OCI-LY1 (cell line): ENCODE measurements around the gene MAP3K1.

Experiments
- H2AFZ ChIP-seq: fragments of 200-600 bp; sonication (generic), shearing (Covaris generic); 2 replicates; pipeline ENCODE4 v1.6.0; 2014; ENCODE audit warnings: antibody characterized with exemption, mild to moderate bottlenecking, low read length
- H3F3A ChIP-seq: fragments of 200-600 bp; sonication (generic), shearing (Covaris generic); 2 replicates; pipeline ENCODE4 v1.6.0; 2014; ENCODE audit warnings: mild to moderate bottlenecking, antibody characterized with exemption, low read length, moderate library complexity; ENCODE audit not compliant: insufficient read depth
- H3K27ac ChIP-seq: fragments of 200-600 bp; sonication (generic); 2 replicates; pipeline ENCODE4 v1.5.1; 2014; ENCODE audit warnings: low read length, mixed run types, mild to moderate bottlenecking, low read depth; ENCODE audit not compliant: poor library complexity, severe bottlenecking
- H3K27me3 ChIP-seq: fragments of 200-600 bp; sonication (generic); 2 replicates; pipeline ENCODE4 v1.6.0; 2014; ENCODE audit warnings: antibody characterized with exemption, mild to moderate bottlenecking, low read length, moderate library complexity; ENCODE audit not compliant: insufficient read depth
- H3K36me3 ChIP-seq: fragments of 200-600 bp; sonication (generic); 2 replicates; pipeline ENCODE4 v1.6.1; 2014; ENCODE audit warnings: mild to moderate bottlenecking, antibody characterized with exemption, low read length, moderate library complexity, mixed read lengths; ENCODE audit not compliant: insufficient read depth
- H3K4me1 ChIP-seq: fragments of 200-600 bp; sonication (generic); 2 replicates; pipeline ENCODE4 v1.5.1; 2014; ENCODE audit warnings: mild to moderate bottlenecking, low read length, moderate library complexity; ENCODE audit not compliant: insufficient read depth, severe bottlenecking
- H3K4me2 ChIP-seq: fragments of 200-600 bp; sonication (generic), shearing (Covaris generic); 2 replicates; pipeline ENCODE4 v1.6.1; 2014; ENCODE audit warnings: low read length
- H3K4me3 ChIP-seq: fragments of 200-600 bp; sonication (generic); 2 replicates; pipeline ENCODE4 v1.5.1; 2014; ENCODE audit warnings: low read length, low read depth, mild to moderate bottlenecking, mixed read lengths; ENCODE audit not compliant: poor library complexity, severe bottlenecking
- H3K79me2 ChIP-seq: fragments of 200-600 bp; shearing (Covaris generic); 2 replicates; pipeline ENCODE4 v1.6.1; 2016; ENCODE audit warnings: mixed run types, low read length, mixed read lengths; ENCODE audit not compliant: insufficient read depth
- H3K9ac ChIP-seq: fragments of 200-600 bp; sonication (generic), shearing (Covaris generic); 2 replicates; pipeline ENCODE4 v1.6.1; 2014; ENCODE audit warnings: mild to moderate bottlenecking, low read length, mixed read lengths
- H3K9me2 ChIP-seq: fragments of 200-600 bp; sonication (generic), shearing (Covaris generic); 2 replicates; pipeline ENCODE4 v1.6.1; 2014; ENCODE audit warnings: low read depth, mild to moderate bottlenecking, low read length, mixed read lengths
- H3K9me3 ChIP-seq: fragments of 200-600 bp; shearing (Covaris generic); 2 replicates; pipeline ENCODE4 v1.6.1; 2014; ENCODE audit warnings: low read length, mixed read lengths
- H4K20me1 ChIP-seq: fragments of 200-600 bp; sonication (generic), shearing (Covaris generic); 2 replicates; pipeline ENCODE4 v1.6.0; 2016; ENCODE audit warnings: mild to moderate bottlenecking, low read length; ENCODE audit not compliant: insufficient read depth
- EZH2 ChIP-seq: fragments of 200-600 bp; sonication (generic), shearing (Covaris generic); IDR thresholded peaks from 2 replicates; pipeline ENCODE4 v1.8.0; 2017; ENCODE audit warnings: borderline replicate concordance, mixed run types, mild to moderate bottlenecking, antibody characterized with exemption, low read length, moderate library complexity, mixed read lengths
- TF ChIP-seq, protein P1 (sequence below): fragments of 200-600 bp; sonication (generic), shearing (Covaris generic); IDR thresholded peaks from 2 replicates; pipeline ENCODE4 v1.5.1; 2017; ENCODE audit warnings: mild to moderate bottlenecking, antibody characterized with exemption, low read length, moderate library complexity, mixed read lengths

The MAP3K1 gene

DNA sequence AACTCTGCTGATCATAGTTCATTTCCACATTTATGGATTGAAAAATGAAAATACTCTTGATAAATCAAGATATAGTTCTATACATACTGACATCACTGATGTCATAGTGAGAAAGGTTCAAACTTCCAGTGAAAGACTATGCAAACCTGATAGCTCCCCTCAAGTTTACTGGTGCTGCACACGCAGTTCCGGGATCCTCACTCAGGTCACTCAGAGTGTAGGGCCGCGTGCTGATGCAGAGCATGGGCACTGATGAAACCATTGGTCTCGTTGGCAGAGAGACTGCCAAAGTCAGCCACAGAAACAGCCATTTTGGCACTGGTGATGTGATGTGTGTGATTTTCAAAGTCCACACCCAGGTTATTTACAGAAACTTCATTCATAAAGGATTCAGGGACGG, 107.6 kb downstream of the MAP3K1 start:
- Histone ChIP-seq H3K4me1 (no peaks in the 10 kb centered on the region), H3K4me2 (no peak overlapping the region), H3K9me3 (no peaks in the 10 kb centered on the region), H3K4me3 (no peak overlapping the region), H3K9ac (no peak overlapping the region), H3F3A (no peaks in the 10 kb centered on the region), H3K27me3 (no peaks in the 10 kb centered on the region), H3K27ac (no peak overlapping the region), H4K20me1 (no peaks in the 10 kb centered on the region), H3K9me2 (no peaks in the 10 kb centered on the region), H3K36me3 (peaks cover 77% of the 10 kb centered on the region), H3K79me2 (no peaks in the 10 kb centered on the region), H2AFZ (no peak overlapping the region)
- TF ChIP-seq, protein P1, sequence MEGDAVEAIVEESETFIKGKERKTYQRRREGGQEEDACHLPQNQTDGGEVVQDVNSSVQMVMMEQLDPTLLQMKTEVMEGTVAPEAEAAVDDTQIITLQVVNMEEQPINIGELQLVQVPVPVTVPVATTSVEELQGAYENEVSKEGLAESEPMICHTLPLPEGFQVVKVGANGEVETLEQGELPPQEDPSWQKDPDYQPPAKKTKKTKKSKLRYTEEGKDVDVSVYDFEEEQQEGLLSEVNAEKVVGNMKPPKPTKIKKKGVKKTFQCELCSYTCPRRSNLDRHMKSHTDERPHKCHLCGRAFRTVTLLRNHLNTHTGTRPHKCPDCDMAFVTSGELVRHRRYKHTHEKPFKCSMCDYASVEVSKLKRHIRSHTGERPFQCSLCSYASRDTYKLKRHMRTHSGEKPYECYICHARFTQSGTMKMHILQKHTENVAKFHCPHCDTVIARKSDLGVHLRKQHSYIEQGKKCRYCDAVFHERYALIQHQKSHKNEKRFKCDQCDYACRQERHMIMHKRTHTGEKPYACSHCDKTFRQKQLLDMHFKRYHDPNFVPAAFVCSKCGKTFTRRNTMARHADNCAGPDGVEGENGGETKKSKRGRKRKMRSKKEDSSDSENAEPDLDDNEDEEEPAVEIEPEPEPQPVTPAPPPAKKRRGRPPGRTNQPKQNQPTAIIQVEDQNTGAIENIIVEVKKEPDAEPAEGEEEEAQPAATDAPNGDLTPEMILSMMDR: no peak
- TF ChIP-seq EZH2: no peak

DNA sequence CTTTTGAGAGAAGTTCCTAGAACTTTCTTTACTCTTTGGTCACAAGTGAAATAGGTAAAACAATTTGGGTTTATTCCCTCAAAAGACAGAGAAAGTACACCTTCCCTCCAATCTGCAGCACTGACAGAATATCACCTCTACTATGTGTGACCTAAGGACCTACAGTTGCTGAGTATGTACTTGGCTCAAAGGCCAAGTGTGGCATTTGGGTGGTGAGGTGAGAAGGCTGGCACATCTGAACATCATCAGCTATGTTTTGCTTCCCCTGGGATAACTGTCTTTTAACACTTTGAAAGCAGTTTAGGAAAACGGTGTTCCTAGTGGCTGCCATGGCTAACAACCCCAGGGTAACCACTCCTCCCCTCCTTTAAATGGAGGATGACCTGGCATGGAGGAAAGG, 119.0 kb downstream of the MAP3K1 start:
- no peak overlapping the region for H3K27ac ChIP-seq
- TF ChIP-seq, protein P1: no peak
- TF ChIP-seq EZH2: no peak
- H3K4me1 ChIP-seq: no peaks in the 10 kb centered on the region
- no peaks in the 10 kb centered on the region for H3K27me3 ChIP-seq
- H2AFZ ChIP-seq: no peak overlapping the region
- H3K4me3 ChIP-seq: no peak overlapping the region
- H3K79me2 ChIP-seq: no peaks in the 10 kb centered on the region
- no peak overlapping the region for H3K4me2 ChIP-seq
- H3F3A ChIP-seq: no peaks in the 10 kb centered on the region
- no peak overlapping the region for H3K9ac ChIP-seq
- no peaks in the 10 kb centered on the region for H3K9me3 ChIP-seq
- H3K36me3 ChIP-seq: peaks cover 83% of the 10 kb centered on the region
- no peaks in the 10 kb centered on the region for H4K20me1 ChIP-seq
- no peaks in the 10 kb centered on the region; the same call in 1 of the 2 replicates for H3K9me2 ChIP-seq

DNA sequence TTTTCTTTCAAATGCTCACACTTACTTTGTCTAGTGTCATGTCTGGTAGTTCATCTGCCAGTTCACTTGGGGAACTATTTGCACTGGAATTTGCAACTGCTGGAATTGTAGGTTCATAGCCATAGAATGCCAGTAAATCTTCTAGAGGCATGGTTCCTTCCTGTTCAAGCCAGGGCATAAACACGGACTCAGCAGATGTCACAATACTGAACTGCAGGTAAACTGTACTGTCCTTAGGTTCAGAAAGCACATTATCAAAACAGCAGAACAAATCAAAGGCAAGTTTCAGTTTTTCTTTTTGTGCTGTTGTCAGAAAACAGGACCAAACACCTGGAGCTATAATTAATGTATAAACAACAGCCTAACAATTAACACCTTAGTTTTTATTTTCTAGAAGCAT, 123.5 kb downstream of the MAP3K1 start:
- no peak overlapping the region for H3K4me2 ChIP-seq
- H3K79me2 ChIP-seq: no peaks in the 10 kb centered on the region
- TF ChIP-seq EZH2: no peak
- TF ChIP-seq, protein P1: no peak
- no peaks in the 10 kb centered on the region for H3K9me2 ChIP-seq
- peaks cover 96% of the 10 kb centered on the region for H3K36me3 ChIP-seq
- H2AFZ ChIP-seq: no peak overlapping the region
- H3K27me3 ChIP-seq: no peaks in the 10 kb centered on the region
- no peaks in the 10 kb centered on the region for H4K20me1 ChIP-seq
- no peaks in the 10 kb centered on the region for H3F3A ChIP-seq
- no peak overlapping the region for H3K27ac ChIP-seq
- H3K9me3 ChIP-seq: no peaks in the 10 kb centered on the region
- H3K4me3 ChIP-seq: no peak overlapping the region
- H3K4me1 ChIP-seq: no peaks in the 10 kb centered on the region
- no peak overlapping the region for H3K9ac ChIP-seq
